NT2/D1 (cell line): Measurements from ENCODE around the gene SGPP2.

Experiments used
- SUZ12 ChIP-seq: IDR thresholded peaks from 2 replicates; pipeline ENCODE4 v1.6.1; 2011; ENCODE audit not compliant: insufficient read length, insufficient read depth; ENCODE audit errors: extremely low read depth
- YY1 ChIP-seq: IDR thresholded peaks from 2 replicates; pipeline ENCODE4 v1.6.1; 2011; ENCODE audit not compliant: insufficient read length, insufficient read depth
- ZNF274 ChIP-seq: IDR thresholded peaks from 2 replicates; pipeline ENCODE4 v1.6.1; 2011; ENCODE audit warnings: mild to moderate bottlenecking, low read depth, low read length

DNA sequence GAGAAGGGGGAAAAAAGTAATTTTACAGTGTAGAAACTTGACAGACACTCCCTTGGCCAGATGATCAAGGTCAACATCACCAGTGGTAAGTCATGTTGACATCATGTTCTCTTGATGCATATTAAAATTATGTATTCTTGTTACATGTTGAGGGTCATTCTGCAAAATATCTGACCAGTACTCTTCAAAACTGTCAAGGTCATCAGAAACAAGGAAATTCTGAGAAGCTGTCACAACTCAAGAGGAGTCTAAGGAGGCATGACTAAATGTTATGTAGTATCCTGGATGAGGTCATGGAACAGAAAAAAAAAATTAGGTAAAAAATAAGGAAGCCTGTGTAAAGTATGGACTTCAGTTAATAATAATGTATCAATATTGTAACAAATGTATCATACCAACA lies 6.3 kb downstream of the SGPP2 start:
- TF ChIP-seq YY1 (no peak), ZNF274 (no peak), SUZ12 (no peak)
